ENCODE measurements around the gene YPEL3. TPM values are rescaled to one million over a fixed set of nuclear protein-coding genes. Genes with fewer than 3 reads are reported as not detected.

YPEL3 gene
- total RNA-seq, 1 experiment from 2014 or later = 52.7 TPM

- TF ChIP-seq, protein P1, sequence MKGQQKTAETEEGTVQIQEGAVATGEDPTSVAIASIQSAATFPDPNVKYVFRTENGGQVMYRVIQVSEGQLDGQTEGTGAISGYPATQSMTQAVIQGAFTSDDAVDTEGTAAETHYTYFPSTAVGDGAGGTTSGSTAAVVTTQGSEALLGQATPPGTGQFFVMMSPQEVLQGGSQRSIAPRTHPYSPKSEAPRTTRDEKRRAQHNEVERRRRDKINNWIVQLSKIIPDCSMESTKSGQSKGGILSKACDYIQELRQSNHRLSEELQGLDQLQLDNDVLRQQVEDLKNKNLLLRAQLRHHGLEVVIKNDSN (CRISPR knock-in tag; IDR thresholded peaks at IDR 0.05) = 0 out of 2 replicates have a peak, but pooled peaks have one; percentile 51
- no peak for TF ChIP-seq KAT7 (CRISPR knock-in tag; IDR thresholded peaks at IDR 0.05; ENCODE audit: borderline replicate concordance)
- no peak for TF ChIP-seq ZNF121 (CRISPR knock-in tag; IDR thresholded peaks at IDR 0.05)
- peak; percentile 83 for TF ChIP-seq ZNF232 (CRISPR knock-in tag; IDR thresholded peaks at IDR 0.05)
- TF ChIP-seq, protein P2, sequence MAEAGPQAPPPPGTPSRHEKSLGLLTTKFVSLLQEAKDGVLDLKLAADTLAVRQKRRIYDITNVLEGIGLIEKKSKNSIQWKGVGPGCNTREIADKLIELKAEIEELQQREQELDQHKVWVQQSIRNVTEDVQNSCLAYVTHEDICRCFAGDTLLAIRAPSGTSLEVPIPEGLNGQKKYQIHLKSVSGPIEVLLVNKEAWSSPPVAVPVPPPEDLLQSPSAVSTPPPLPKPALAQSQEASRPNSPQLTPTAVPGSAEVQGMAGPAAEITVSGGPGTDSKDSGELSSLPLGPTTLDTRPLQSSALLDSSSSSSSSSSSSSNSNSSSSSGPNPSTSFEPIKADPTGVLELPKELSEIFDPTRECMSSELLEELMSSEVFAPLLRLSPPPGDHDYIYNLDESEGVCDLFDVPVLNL (CRISPR knock-in tag; IDR thresholded peaks at IDR 0.05; ENCODE audit: borderline replicate concordance, low read depth) = peak; percentile 92
- 0 out of 2 replicates have a peak, but pooled peaks have one; percentile 23 for TF ChIP-seq TEAD4 (CRISPR knock-in tag; IDR thresholded peaks at IDR 0.05)
- peak; percentile 42; the same call in 1 of the 2 replicates for TF ChIP-seq HMGXB4 (CRISPR knock-in tag; IDR thresholded peaks at IDR 0.05)
- no peak for TF ChIP-seq PRRX2 (CRISPR knock-in tag; IDR thresholded peaks at IDR 0.05)
- peak; percentile 91; the same call in 1 of the 2 replicates for TF ChIP-seq NFE2L1 (CRISPR knock-in tag; IDR thresholded peaks at IDR 0.05)
- no peak for TF ChIP-seq GRHL2 (CRISPR knock-in tag; IDR thresholded peaks at IDR 0.05; ENCODE audit: insufficient replicate concordance, severe bottlenecking)
- TF ChIP-seq FOXP1 (CRISPR knock-in tag; IDR thresholded peaks at IDR 0.05; ENCODE audit: borderline replicate concordance) = peak; percentile 50; the same call in 1 of the 2 replicates
- no peak for TF ChIP-seq CTCF (IDR thresholded peaks at IDR 0.05)
- TF ChIP-seq, protein P3, sequence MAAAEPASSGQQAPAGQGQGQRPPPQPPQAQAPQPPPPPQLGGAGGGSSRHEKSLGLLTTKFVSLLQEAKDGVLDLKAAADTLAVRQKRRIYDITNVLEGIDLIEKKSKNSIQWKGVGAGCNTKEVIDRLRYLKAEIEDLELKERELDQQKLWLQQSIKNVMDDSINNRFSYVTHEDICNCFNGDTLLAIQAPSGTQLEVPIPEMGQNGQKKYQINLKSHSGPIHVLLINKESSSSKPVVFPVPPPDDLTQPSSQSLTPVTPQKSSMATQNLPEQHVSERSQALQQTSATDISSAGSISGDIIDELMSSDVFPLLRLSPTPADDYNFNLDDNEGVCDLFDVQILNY (CRISPR knock-in tag; IDR thresholded peaks at IDR 0.05) = peak; percentile 100
- no peak; the same call in 1 of the 2 replicates for TF ChIP-seq RELA (CRISPR knock-in tag; IDR thresholded peaks at IDR 0.05; ENCODE audit: borderline replicate concordance)
- no peak for TF ChIP-seq JAZF1 (CRISPR knock-in tag; IDR thresholded peaks at IDR 0.05)
- TF ChIP-seq PREB (CRISPR knock-in tag; IDR thresholded peaks at IDR 0.05; ENCODE audit: borderline replicate concordance) = peak; percentile 82; the same call in 1 of the 2 replicates
- no peak for TF ChIP-seq SMAD4 (CRISPR knock-in tag; IDR thresholded peaks at IDR 0.05)
- TF ChIP-seq, protein P4, sequence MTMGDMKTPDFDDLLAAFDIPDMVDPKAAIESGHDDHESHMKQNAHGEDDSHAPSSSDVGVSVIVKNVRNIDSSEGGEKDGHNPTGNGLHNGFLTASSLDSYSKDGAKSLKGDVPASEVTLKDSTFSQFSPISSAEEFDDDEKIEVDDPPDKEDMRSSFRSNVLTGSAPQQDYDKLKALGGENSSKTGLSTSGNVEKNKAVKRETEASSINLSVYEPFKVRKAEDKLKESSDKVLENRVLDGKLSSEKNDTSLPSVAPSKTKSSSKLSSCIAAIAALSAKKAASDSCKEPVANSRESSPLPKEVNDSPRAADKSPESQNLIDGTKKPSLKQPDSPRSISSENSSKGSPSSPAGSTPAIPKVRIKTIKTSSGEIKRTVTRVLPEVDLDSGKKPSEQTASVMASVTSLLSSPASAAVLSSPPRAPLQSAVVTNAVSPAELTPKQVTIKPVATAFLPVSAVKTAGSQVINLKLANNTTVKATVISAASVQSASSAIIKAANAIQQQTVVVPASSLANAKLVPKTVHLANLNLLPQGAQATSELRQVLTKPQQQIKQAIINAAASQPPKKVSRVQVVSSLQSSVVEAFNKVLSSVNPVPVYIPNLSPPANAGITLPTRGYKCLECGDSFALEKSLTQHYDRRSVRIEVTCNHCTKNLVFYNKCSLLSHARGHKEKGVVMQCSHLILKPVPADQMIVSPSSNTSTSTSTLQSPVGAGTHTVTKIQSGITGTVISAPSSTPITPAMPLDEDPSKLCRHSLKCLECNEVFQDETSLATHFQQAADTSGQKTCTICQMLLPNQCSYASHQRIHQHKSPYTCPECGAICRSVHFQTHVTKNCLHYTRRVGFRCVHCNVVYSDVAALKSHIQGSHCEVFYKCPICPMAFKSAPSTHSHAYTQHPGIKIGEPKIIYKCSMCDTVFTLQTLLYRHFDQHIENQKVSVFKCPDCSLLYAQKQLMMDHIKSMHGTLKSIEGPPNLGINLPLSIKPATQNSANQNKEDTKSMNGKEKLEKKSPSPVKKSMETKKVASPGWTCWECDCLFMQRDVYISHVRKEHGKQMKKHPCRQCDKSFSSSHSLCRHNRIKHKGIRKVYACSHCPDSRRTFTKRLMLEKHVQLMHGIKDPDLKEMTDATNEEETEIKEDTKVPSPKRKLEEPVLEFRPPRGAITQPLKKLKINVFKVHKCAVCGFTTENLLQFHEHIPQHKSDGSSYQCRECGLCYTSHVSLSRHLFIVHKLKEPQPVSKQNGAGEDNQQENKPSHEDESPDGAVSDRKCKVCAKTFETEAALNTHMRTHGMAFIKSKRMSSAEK (CRISPR knock-in tag; IDR thresholded peaks at IDR 0.05; ENCODE audit: borderline replicate concordance) = no peak
- TF ChIP-seq ETV6 (CRISPR knock-in tag; IDR thresholded peaks at IDR 0.05) = peak; percentile 82; the same call in 1 of the 2 replicates
- peak; percentile 88; the same call in 1 of the 2 replicates for TF ChIP-seq TEAD1 (CRISPR knock-in tag; IDR thresholded peaks at IDR 0.05)
- peak; percentile 76; the same call in 1 of the 2 replicates for TF ChIP-seq CREB1 (CRISPR knock-in tag; IDR thresholded peaks at IDR 0.05)
- TF ChIP-seq, protein P5, sequence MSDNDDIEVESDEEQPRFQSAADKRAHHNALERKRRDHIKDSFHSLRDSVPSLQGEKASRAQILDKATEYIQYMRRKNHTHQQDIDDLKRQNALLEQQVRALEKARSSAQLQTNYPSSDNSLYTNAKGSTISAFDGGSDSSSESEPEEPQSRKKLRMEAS (CRISPR knock-in tag; IDR thresholded peaks at IDR 0.05) = peak; percentile 98
- no peak for TF ChIP-seq ZNF281 (CRISPR knock-in tag; IDR thresholded peaks at IDR 0.05)
Observed at GRCh38 chr16:30052671-30053372, 43.2 kb downstream of the YPEL3 start (continued).

All from WTC11 (cell line).